H9 (cell line): Measurements from ENCODE around the gene SORCS2. TPM values are rescaled to one million over a fixed set of nuclear protein-coding genes. Genes with fewer than 3 reads are reported as not detected.

Source experiments
- DNase-seq: peaks from one replicate; pipeline ENCODE4 v3.0.0-alpha.2; 2017
- H2AFZ ChIP-seq: one replicate; pipeline ENCODE4 v1.6.1; 2013; ENCODE audit warnings: mild to moderate bottlenecking, low read length, control low read depth, moderate library complexity
- H2AK5ac ChIP-seq: 2 replicates; pipeline ENCODE4 v1.6.1; 2013; ENCODE audit warnings: low read length, control low read depth, mixed read lengths; ENCODE audit not compliant: insufficient read length
- H2BK120ac ChIP-seq: one replicate; pipeline ENCODE4 v1.6.1; 2013; ENCODE audit warnings: low read depth, mild to moderate bottlenecking, low read length, control low read depth, inconsistent platforms; ENCODE audit not compliant: poor library complexity, severe bottlenecking
- H2BK12ac ChIP-seq: 2 replicates; pipeline ENCODE4 v1.6.1; 2013; ENCODE audit warnings: low read length, control low read depth, mixed read lengths, low read depth; ENCODE audit not compliant: insufficient read length
- H2BK15ac ChIP-seq: 2 replicates; pipeline ENCODE4 v1.6.1; 2013; ENCODE audit warnings: low read depth, low read length, control low read depth
- H2BK20ac ChIP-seq: one replicate; pipeline ENCODE4 v1.6.1; 2013; ENCODE audit warnings: low read depth, mild to moderate bottlenecking, low read length, control low read depth, inconsistent platforms; ENCODE audit not compliant: poor library complexity, severe bottlenecking
- H2BK5ac ChIP-seq: 2 replicates; pipeline ENCODE4 v1.6.1; 2013; ENCODE audit warnings: low read length, control low read depth, mixed read lengths; ENCODE audit not compliant: insufficient read length
- H3K14ac ChIP-seq: 2 replicates; pipeline ENCODE4 v1.6.1; 2013; ENCODE audit warnings: low read length, control low read depth; ENCODE audit not compliant: insufficient read depth
- H3K18ac ChIP-seq: 2 replicates; pipeline ENCODE4 v1.6.1; 2013; ENCODE audit warnings: low read depth, mild to moderate bottlenecking, mixed read lengths, low read length, control low read depth; ENCODE audit not compliant: insufficient read length
- H3K23ac ChIP-seq: 2 replicates; pipeline ENCODE4 v1.6.1; 2013; ENCODE audit warnings: low read length, control low read depth, mixed read lengths, low read depth; ENCODE audit not compliant: insufficient read length
- H3K23me2 ChIP-seq: 2 replicates; pipeline ENCODE4 v1.6.1; 2013; ENCODE audit warnings: low read depth, mild to moderate bottlenecking, mixed read lengths, low read length, control low read depth; ENCODE audit not compliant: insufficient read length, poor library complexity, severe bottlenecking
- H3K27ac ChIP-seq: 2 replicates; pipeline ENCODE4 v1.5.1; 2013; ENCODE audit warnings: low read length, control low read depth, mixed read lengths, low read depth; ENCODE audit not compliant: insufficient read length
- H3K27me3 ChIP-seq: 2 replicates; pipeline ENCODE4 v1.6.1; 2013; ENCODE audit warnings: low read length, control low read depth, inconsistent platforms; ENCODE audit not compliant: insufficient read depth
- H3K4ac ChIP-seq: 2 replicates; pipeline ENCODE4 v1.6.1; 2013; ENCODE audit warnings: low read depth, mild to moderate bottlenecking, control low read depth, inconsistent platforms, low read length, moderate library complexity
- H3K4me1 ChIP-seq: 2 replicates; pipeline ENCODE4 v1.6.1; 2013; ENCODE audit warnings: low read length, control low read depth, inconsistent platforms; ENCODE audit not compliant: insufficient read depth
- H3K4me2 ChIP-seq: 2 replicates; pipeline ENCODE4 v1.6.1; 2013; ENCODE audit warnings: low read length, control low read depth, mixed read lengths; ENCODE audit not compliant: insufficient read length, insufficient read depth
- H3K56ac ChIP-seq: 2 replicates; pipeline ENCODE4 v1.6.1; 2013; ENCODE audit warnings: low read depth, mild to moderate bottlenecking, mixed read lengths, low read length, control low read depth; ENCODE audit not compliant: insufficient read length
- H3K79me1 ChIP-seq: 2 replicates; pipeline ENCODE4 v1.6.1; 2013; ENCODE audit warnings: low read depth, mild to moderate bottlenecking, moderate library complexity, low read length, control low read depth, inconsistent platforms; ENCODE audit not compliant: insufficient read depth, poor library complexity, severe bottlenecking
- H3K79me2 ChIP-seq: 2 replicates; pipeline ENCODE4 v1.6.1; 2013; ENCODE audit warnings: low read length, control low read depth, inconsistent platforms; ENCODE audit not compliant: insufficient read depth
- H3K9ac ChIP-seq: 2 replicates; pipeline ENCODE4 v1.6.1; 2013; ENCODE audit warnings: low read length, control low read depth, mixed read lengths; ENCODE audit not compliant: insufficient read length; ENCODE audit errors: extremely low read depth
- H3K9me3 ChIP-seq: one replicate; pipeline ENCODE4 v1.6.1; 2013; ENCODE audit warnings: low read depth, low read length, inconsistent platforms; ENCODE audit not compliant: control insufficient read depth
- H3T11ph ChIP-seq: one replicate; pipeline ENCODE4 v1.6.1; 2013; ENCODE audit warnings: mild to moderate bottlenecking, low read length, control low read depth, inconsistent platforms
- H4K20me1 ChIP-seq: one replicate; pipeline ENCODE4 v1.6.1; 2013; ENCODE audit not compliant: control insufficient read depth, insufficient read length, insufficient read depth
- H4K5ac ChIP-seq: 2 replicates; pipeline ENCODE4 v1.6.1; 2013; ENCODE audit warnings: low read depth, mild to moderate bottlenecking, mixed read lengths, low read length, control low read depth; ENCODE audit not compliant: insufficient read length
- H4K8ac ChIP-seq: replicated peaks from 2 replicates; pipeline ENCODE4 v1.6.1; 2013; ENCODE audit warnings: low read length, control low read depth, mixed read lengths, low read depth; ENCODE audit not compliant: insufficient read length
- H4K91ac ChIP-seq: 2 replicates; pipeline ENCODE4 v1.6.1; 2013; ENCODE audit warnings: low read depth, mild to moderate bottlenecking, moderate library complexity, mixed read lengths, low read length, control low read depth; ENCODE audit not compliant: insufficient read length
- H3K27ac Mint-ChIP-seq, 3 experiments: 2 replicates in 2 of 3; 3 replicates in 1 of 3; pipeline ENCODE4 v1.8.0; 2020 to 2021; ENCODE audit warnings: mixed read lengths in 3 of 3, mild to moderate bottlenecking in 1 of 3, moderate library complexity in 1 of 3
- H3K27me3 Mint-ChIP-seq: 2 replicates; pipeline ENCODE4 v1.8.0; 2021; ENCODE audit warnings: low read depth, mild to moderate bottlenecking, moderate library complexity, mixed read lengths
- H3K36me3 Mint-ChIP-seq, 3 experiments: 2 replicates in 2 of 3; 3 replicates in 1 of 3; pipeline ENCODE4 v1.8.0; 2020 to 2021; ENCODE audit warnings: low read depth in 3 of 3, mixed read lengths in 3 of 3; ENCODE audit not compliant: insufficient read depth in 1 of 3
- H3K4me1 Mint-ChIP-seq, 2 experiments: 2 replicates each; pipeline ENCODE4 v1.8.0; 2020; ENCODE audit warnings: mixed read lengths in 2 of 2
- H3K4me3 Mint-ChIP-seq, 2 experiments: 2 replicates in 1 of 2; 3 replicates in 1 of 2; pipeline ENCODE4 v1.8.0; 2020 to 2021; ENCODE audit warnings: mild to moderate bottlenecking in 2 of 2, mixed read lengths in 2 of 2, moderate library complexity in 1 of 2
- H3K9me3 Mint-ChIP-seq, 2 experiments: 2 replicates in 1 of 2; 3 replicates in 1 of 2; pipeline ENCODE4 v1.8.0; 2020; ENCODE audit warnings: mild to moderate bottlenecking in 2 of 2, mixed read lengths in 2 of 2, moderate library complexity in 1 of 2
- CTCF ChIP-seq: fragments of 200-600 bp; sonication (generic); conservative IDR thresholded peaks from 3 replicates; pipeline ENCODE4 v1.8.0; 2021; ENCODE audit warnings: antibody characterized with exemption, mild to moderate bottlenecking
- WGBS: extraction: QIAGEN DNeasy Blood & Tissue Kit; methylation state at CpG from one replicate; pipeline ENCODE4 v1.1.7; 2013; ENCODE audit warnings: missing lambda C conversion rate, low lambda C conversion rate, mixed read lengths; ENCODE audit not compliant: insufficient read length; ENCODE audit errors: extremely low coverage; 5-methylcytosine and 5-hydroxymethylcytosine counted together
- total RNA-seq: library from RNA; stranded (reverse); gene quantifications from 2 replicates; pipeline ENCODE4 v1.2.1, GENCODE V29; 2021

SORCS2 gene
- total RNA-seq, 1 experiment from 2014 or later = 0.57 TPM

DNA sequence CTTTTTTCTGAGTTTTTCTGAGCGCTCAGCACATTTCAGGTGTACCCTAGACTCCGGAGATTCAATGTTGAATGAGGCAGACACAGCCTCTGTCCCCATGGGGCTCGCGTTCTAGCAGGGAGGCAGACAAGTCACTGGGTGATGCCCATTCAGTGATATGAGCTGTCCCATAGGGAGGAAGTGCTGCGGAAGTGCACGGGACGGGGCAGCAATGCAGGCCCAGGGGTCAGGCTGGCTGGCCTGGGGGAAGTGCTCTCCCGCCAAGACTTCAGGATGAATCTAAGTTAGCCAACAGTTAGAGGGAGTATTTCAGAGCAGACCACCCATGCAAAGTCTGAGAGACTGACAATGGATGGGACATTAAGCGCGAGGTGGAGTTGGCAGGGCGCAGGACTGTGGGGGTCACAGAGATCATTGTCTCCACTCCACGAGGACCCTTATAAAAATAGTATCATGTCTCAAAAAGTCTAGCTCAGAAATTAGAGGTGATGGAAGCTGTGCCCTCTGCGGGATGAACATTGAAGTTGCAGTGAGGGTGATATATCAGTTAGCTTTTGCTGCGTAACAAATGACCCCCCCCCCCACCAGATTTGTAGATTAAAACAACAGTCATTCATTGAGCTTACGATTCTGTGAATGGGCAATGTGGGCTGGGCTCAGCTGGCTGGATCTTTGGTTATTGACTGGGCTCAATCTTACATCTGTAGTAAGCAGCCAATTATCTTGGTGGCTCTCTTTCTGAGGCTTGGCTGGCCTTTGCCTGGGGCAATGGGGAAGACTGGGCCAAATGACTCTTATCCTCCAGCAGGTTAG, 226.0 kb downstream of the SORCS2 start:
- Histone ChIP-seq H3K23me2 (peaks cover 3% of the 10 kb centered on the region), H3K4me1 (no peaks in the 10 kb centered on the region), H4K8ac (no peak overlapping the region), H3K14ac (no peak overlapping the region), H3K79me1 (no peaks in the 10 kb centered on the region), H3T11ph (no peak overlapping the region), H3K9ac (no peak overlapping the region), H3K27ac (no peak overlapping the region), H3K4ac (no peak overlapping the region), H3K56ac (no peak overlapping the region), H2BK15ac (no peak overlapping the region), H3K9me3 (no peaks in the 10 kb centered on the region), H4K5ac (no peak overlapping the region), H3K23ac (no peak overlapping the region), H3K18ac (no peak overlapping the region), H4K20me1 (no peaks in the 10 kb centered on the region), H2BK20ac (no peak overlapping the region), H3K79me2 (no peaks in the 10 kb centered on the region), H2AFZ (no peak overlapping the region), H2BK120ac (no peak overlapping the region), H2AK5ac (no peak overlapping the region), H2BK12ac (no peak overlapping the region), H3K4me2 (no peak overlapping the region), H3K27me3 (peaks cover 22% of the 10 kb centered on the region), H2BK5ac (no peak overlapping the region), H4K91ac (no peak overlapping the region)
- no CpG with 5 or more reads among the region's 15 CpGs for WGBS
- Mint-ChIP-seq H3K36me3 (peaks cover 0 to 8% (median 0%) of the 10 kb centered on the region in 3 experiments; a peak in 2 of 7 replicates), H3K27ac (no peak overlapping the region), H3K27me3 (peaks cover 74% of the 10 kb centered on the region), H3K9me3 (peaks cover 8 to 17% of the 10 kb centered on the region in 2 experiments), H3K4me3 (no peak overlapping the region; a peak in 1 of 5 replicates), H3K4me1 (peaks cover 34 to 40% of the 10 kb centered on the region in 2 experiments)
- peak; percentile 14 for DNase-seq
- TF ChIP-seq CTCF = no peak
